Urinary bladder (tissue), 4 donors: ENCODE data around the gene PAQR4. TPM values are rescaled to one million over a fixed set of nuclear protein-coding genes. Genes with fewer than 3 reads are reported as not detected.

Experiments
- DNase-seq: peaks from one replicate; pipeline ENCODE4 v3.0.0-alpha.2; 2015; ENCODE audit errors: extremely low spot score
- H3K27ac ChIP-seq: one replicate; pipeline ENCODE4 v1.5.1; 2013; ENCODE audit warnings: low read depth, mild to moderate bottlenecking, moderate library complexity
- H3K36me3 ChIP-seq: one replicate; pipeline ENCODE4 v1.6.1; 2013; ENCODE audit warnings: mild to moderate bottlenecking, moderate library complexity; ENCODE audit not compliant: insufficient read depth
- H3K4me1 ChIP-seq: one replicate; pipeline ENCODE4 v1.6.1; 2013; ENCODE audit warnings: mild to moderate bottlenecking, moderate library complexity; ENCODE audit not compliant: insufficient read depth
- H3K4me3 ChIP-seq: one replicate; pipeline ENCODE4 v1.5.1; 2013; ENCODE audit warnings: low read depth, low read length
- WGBS: extraction: QIAGEN DNeasy Blood & Tissue Kit; methylation state at CpG from one replicate; pipeline ENCODE4 v1.1.7; 2013; 5-methylcytosine and 5-hydroxymethylcytosine counted together
- polyA plus RNA-seq: library from polyadenylated mRNA; stranded (reverse); fragments of 200-250 nt; gene quantifications from one replicate; pipeline ENCODE4 v1.2.3, GENCODE V29; 2013
- total RNA-seq: library from RNA; depleted of rRNA; stranded (reverse); fragments of >200 nt; gene quantifications from one replicate; pipeline ENCODE4 v1.2.3, GENCODE V29; 2014
- donor health status: healthy with polysubstance abuse.
- donor health status: healthy.

PAQR4 gene
- total and polyA plus RNA-seq, 2 donors: 4.5 to 5.1 TPM

GRCh38 chr16:2973605-2974318, 4.6 kb downstream of the PAQR4 start:
- no peaks in the 10 kb centered on the region for H3K36me3 ChIP-seq
- no peak overlapping the region for H3K4me3 ChIP-seq
- no peak for DNase-seq
- no peak overlapping the region for H3K27ac ChIP-seq
- H3K4me1 ChIP-seq: peaks cover 2% of the 10 kb centered on the region
- 91% methylated on average over 17 of the region's 17 CpGs for WGBS

DNA sequence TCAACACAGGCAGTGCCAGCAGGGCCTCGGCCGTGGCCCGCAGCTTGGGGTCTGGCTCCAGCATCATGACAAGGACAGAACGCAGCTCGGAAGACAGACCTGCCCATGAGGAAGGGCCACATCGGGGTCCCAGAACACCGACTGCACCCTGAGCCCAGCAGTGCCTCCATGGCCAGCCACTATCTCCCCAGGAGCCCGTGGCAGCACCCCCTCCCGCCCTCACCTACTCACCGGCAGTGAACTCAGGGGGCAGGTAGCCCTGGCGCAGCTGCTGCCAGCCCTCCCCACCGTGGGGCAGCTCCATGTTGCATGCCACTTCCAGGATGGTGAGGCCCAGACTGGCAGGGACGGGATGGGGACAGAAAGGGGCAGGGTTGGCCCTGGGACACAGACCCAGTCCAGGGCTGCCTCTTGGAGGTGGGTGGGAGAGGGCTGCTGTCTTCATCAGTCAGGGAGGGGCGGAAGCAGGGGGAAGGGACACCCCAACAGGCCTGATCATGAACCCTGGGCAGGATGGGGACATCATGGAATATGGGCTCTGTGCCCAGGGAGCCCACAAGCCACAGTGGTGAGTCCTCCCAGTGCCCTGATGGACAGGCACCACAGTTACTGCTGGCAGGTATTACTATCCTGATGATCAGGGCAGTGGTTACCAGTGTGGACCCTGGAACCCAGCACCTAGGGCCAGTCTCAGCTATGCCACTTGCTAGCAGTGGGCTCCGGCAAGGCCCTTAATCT, 5.3 kb downstream of the PAQR4 start:
- Histone ChIP-seq H3K36me3 (no peaks in the 10 kb centered on the region), H3K4me3 (no peak overlapping the region), H3K27ac (no peak overlapping the region), H3K4me1 (peaks cover 2% of the 10 kb centered on the region)
- 93% methylated on average over 15 of the region's 15 CpGs for WGBS
- no peak for DNase-seq

GRCh38 chr16:2975161-2975795, 6.1 kb downstream of the PAQR4 start:
- 95% methylated on average over 28 of the region's 28 CpGs for WGBS
- no peak for DNase-seq
- Histone ChIP-seq H3K4me3 (no peak overlapping the region), H3K36me3 (no peaks in the 10 kb centered on the region), H3K27ac (no peak overlapping the region), H3K4me1 (no peaks in the 10 kb centered on the region)

- Histone ChIP-seq H3K36me3 (no peaks in the 10 kb centered on the region), H3K4me1 (no peaks in the 10 kb centered on the region), H3K27ac (no peak overlapping the region), H3K4me3 (no peak overlapping the region)
- DNase-seq: no peak
- 95% methylated on average over 7 of the region's 7 CpGs for WGBS
These were observed 7.1 kb downstream of the PAQR4 start for GRCh38 chr16:2976201-2976600.

DNA sequence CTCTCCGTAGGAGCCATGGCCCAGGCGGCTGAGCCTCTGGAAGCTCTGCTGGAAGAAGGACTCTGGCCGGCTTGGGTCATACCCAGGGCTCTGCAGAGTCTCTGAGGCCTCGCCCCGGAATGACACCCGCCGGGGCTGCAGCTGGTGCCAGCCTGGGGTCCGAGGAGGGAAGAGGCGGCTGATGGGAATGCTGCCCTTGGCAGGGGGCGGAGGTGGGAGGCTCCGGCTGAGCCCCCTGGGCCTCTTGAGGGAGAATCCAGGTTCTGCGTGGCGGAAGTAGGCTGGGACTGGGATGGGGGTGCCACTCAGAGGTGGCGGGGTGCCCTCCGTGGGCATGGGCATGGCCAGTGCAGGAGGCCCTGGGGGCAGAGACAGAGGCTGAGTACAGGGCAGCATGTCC, 7.5 kb downstream of the PAQR4 start:
- H3K36me3 ChIP-seq: no peaks in the 10 kb centered on the region
- no peaks in the 10 kb centered on the region for H3K4me1 ChIP-seq
- no peak overlapping the region for H3K4me3 ChIP-seq
- DNase-seq: no peak
- no peak overlapping the region for H3K27ac ChIP-seq
- WGBS: 95% methylated on average over 15 of the region's 15 CpGs

DNA sequence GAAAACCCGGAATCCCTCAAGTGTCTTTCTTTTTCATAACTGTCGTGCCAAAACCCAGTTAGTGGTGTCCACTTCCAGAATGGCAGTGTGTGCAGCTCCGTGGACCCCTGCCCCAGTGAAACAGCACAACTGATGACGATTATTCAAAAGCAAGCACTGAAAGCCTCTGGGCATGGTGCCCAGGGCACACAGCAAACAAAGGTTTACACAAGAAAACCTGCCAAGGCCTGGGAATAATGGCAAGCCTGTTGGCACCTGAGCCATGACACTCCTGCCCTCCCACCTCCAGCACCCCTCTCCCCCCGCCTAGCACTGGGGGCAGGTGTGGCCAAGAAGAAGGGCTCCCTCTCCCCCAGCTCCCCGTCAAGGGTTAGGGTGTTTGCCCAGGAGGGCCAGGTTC, 8.3 kb downstream of the PAQR4 start:
- Histone ChIP-seq H3K36me3 (no peaks in the 10 kb centered on the region), H3K4me1 (no peaks in the 10 kb centered on the region), H3K27ac (no peak overlapping the region), H3K4me3 (no peak overlapping the region)
- no peak for DNase-seq
- 82% methylated on average over 6 of the region's 6 CpGs for WGBS

GRCh38 chr16:2979669-2980226, 10.6 kb downstream of the PAQR4 start:
- 8% methylated on average over 43 of the region's 43 CpGs for WGBS
- no peaks in the 10 kb centered on the region for H3K4me1 ChIP-seq
- no peaks in the 10 kb centered on the region for H3K36me3 ChIP-seq
- H3K27ac ChIP-seq: no peak overlapping the region
- H3K4me3 ChIP-seq: peak overlapping the region; percentile 77
- no peak for DNase-seq

GRCh38 chr16:2980227-2981176, 11.4 kb downstream of the PAQR4 start, which contains the start of gene PKMYT1:
PKMYT1 (minus strand) TSS chr16:2980446; CDS start chr16:2979657, 789 bp downstream.
- H3K4me3 ChIP-seq: peak within 1 kb of the TSS; percentile 77
- no peaks in the 10 kb centered on the region for H3K36me3 ChIP-seq
- 5% methylated on average over 91 of the region's 91 CpGs for whole genome bisulfite sequencing
- DNase-seq: peak; percentile 62
- H3K4me1 ChIP-seq: no peaks in the 10 kb centered on the region
- peak within 1 kb of the TSS; percentile 88 for H3K27ac ChIP-seq

DNA sequence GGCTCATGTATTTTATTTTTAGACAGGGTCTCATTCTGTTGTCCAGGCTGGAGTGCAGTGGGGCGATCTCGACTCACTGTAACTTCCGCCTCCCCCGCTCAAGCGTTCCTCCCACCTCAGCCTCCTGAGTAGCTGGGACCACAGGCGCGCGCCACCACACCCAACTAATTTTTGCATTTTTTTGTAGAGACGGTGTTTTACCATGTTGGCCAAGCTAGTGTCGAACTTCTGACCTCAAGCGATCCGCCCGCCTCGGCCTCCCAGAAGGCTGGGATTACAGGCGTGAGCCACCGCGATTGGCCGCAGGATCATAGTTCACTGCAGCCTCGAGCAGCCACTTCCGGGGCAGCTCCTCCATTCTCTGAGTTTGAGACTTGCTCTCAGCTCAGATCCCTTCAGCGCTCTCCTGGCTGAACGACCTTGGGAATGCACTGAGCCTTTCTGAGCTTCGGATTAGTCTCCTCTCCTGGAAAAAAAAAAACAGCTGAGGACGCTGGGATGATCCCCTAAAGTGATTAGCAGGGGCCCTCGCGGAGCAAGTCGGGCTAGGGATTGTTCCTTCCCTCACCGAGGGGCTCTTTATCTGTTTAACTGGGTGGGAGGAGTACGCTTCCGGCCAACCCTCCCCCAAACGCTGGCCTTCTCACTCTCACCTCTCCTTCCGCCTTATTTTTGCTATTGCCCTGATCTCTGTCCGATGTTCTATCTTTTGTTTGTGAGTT, 12.2 kb downstream of the PAQR4 start:
- no peak for DNase-seq
- 40% methylated on average over 33 of the region's 33 CpGs for WGBS
- Histone ChIP-seq H3K27ac (no peak overlapping the region), H3K4me3 (no peak overlapping the region), H3K36me3 (no peaks in the 10 kb centered on the region), H3K4me1 (no peaks in the 10 kb centered on the region)

GRCh38 chr16:2981899-2982250, 12.7 kb downstream of the PAQR4 start:
- WGBS: 71% methylated on average over 4 of the region's 4 CpGs

GRCh38 chr16:2982402-2982801, 13.3 kb downstream of the PAQR4 start:
- H3K27ac ChIP-seq: no peak overlapping the region
- no peak for DNase-seq
- 83% methylated on average over 5 of the region's 5 CpGs for WGBS
- no peaks in the 10 kb centered on the region for H3K36me3 ChIP-seq
- no peak overlapping the region for H3K4me3 ChIP-seq
- H3K4me1 ChIP-seq: no peaks in the 10 kb centered on the region

More at GRCh38 chr16:2981899-2982250, 12.7 kb downstream of the PAQR4 start:
- DNase-seq: no peak
- Histone ChIP-seq H3K27ac (no peak overlapping the region), H3K36me3 (no peaks in the 10 kb centered on the region), H3K4me3 (no peak overlapping the region), H3K4me1 (no peaks in the 10 kb centered on the region)

DNA sequence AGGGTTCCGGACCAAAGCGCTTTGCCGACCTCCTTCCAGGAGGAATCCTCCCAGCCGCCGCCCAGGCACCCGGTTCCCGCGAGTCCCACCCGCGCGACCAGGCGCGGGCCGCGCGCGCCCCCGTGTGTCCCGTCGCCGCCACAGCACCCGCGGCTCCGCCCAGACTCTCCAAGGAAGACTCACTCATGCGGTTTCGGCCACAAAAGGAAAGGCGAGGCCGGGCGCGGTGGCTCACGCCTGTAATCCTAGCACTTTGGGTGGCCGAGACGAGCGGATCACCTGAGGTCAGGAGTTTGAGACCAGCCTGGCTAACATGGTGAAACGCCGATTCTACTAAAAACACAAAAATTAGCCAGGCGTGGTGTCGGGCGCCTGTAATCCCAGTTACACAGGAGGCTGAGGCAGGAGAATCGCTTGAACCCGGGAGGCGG, 14.6 kb downstream of the PAQR4 start:
- H3K36me3 ChIP-seq: no peaks in the 10 kb centered on the region
- DNase-seq: no peak
- H3K4me3 ChIP-seq: no peak overlapping the region
- H3K4me1 ChIP-seq: no peaks in the 10 kb centered on the region
- H3K27ac ChIP-seq: no peak overlapping the region
- WGBS: 10% methylated on average over 42 of the region's 42 CpGs
